ENCODE measurements around the gene CAPZB.
"Not testable (repeated sequence)": the region's sequence is repeated elsewhere in the genome, so short reads cannot be mapped to it uniquely, and the experiment has no call there.

The CAPZB gene

DNA sequence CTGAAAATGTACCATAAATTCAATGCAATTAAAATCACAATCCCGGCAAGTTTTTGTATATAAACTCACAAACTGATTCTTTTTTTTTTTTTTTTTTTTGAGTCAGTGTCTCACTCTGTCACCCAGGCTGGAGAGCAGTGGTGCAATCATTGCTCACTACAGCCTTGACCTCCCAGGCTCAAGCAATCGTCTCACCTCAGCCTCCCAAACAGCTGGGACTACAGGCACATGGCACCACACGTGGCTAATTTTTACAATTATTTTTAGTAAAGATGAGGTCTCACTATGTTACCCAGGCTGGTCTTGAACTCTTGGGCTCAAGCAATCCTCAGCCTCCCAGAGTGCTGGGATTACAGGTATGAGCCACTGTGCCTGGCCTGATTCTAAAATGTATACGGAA, 12.1 kb upstream of the CAPZB start:
- DNase-seq (ENCODE audit: low spot score), result not testable (repeated sequence)

DNA sequence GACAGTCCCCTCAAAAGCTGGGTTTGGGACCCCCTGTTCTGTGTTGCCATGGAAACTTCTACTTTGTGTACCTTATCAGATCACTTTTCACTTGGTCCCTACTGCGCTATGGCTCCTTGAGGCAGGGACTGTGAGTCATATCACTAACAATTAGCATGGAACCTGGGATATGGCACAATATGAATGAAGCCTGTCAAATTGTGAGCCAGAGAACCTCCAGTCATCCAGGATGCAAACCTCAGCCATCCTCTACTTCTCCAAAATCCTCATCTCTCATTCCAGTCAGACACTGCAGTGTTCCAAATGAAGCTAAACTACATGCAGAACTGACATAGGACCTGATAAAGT, 11.2 kb upstream of the CAPZB start:
- no peak for DNase-seq (ENCODE audit: low spot score)

DNA sequence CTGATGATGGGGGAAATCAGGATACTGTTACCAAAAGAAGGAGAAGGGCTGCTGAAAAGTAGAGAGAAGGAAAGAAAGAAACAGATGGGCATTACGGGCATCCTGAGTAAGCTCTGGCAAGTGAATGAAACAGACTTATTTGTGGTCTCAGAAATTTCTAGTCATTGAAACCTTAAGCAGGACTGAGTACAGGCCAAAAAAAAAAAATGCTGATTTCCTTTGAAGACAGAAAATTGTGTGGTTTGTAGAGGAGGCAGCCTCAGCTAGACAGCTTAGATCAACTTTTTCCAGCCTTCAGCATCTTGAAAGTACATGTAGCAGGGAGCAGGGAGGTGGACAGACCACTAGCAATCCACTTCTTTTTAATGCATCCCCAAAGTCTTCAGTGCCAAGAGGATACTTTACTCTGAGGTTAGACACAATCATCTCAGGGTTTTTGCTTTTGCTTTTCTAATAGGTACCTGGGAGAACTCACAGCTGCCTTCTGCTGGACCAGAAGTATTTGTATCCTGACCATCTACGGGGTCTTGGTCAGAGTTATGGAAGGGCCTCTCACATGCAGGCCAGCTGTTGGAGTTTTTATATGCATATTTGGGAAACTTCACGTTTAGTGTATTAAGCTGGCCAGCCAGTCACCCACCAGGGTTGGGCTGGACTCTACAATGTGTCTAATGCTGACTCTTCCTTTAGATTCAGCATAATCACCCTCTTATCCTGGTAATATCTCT, 10.6 kb upstream of the CAPZB start:
- DNase-seq (ENCODE audit: low spot score), result no peak

DNA sequence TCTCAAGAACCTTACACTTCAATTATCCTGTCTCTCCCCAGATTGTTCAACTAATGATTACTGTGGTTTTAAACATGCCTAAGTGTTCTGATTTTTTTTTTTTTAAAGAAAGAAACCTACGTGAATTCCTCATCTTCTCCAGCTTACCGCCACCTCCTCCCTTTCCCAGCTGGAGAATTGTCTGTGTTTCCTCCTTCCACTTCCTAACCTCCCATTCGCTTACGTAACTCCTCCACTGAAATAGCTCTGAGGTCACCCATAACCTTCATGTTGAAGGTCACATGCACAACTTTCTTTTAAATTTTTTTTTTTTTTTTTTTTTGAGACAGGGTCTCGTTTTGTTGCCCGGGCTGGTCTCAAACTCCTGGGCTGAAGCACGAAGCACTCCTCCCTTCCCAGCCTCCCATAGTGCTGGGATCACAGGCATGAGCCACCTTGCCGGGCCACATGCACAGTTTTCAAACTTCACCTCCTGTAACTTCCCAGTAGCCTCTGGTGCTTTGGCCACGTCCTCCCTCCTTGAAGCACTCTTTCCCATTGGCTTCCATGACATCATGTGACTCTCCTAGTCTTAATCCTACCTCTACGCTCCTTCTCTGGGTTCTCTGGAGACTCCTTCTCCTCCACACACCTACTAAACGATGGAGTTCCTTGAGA, 9.8 kb upstream of the CAPZB start:
- DNase-seq (ENCODE audit: low spot score), result no peak

DNA sequence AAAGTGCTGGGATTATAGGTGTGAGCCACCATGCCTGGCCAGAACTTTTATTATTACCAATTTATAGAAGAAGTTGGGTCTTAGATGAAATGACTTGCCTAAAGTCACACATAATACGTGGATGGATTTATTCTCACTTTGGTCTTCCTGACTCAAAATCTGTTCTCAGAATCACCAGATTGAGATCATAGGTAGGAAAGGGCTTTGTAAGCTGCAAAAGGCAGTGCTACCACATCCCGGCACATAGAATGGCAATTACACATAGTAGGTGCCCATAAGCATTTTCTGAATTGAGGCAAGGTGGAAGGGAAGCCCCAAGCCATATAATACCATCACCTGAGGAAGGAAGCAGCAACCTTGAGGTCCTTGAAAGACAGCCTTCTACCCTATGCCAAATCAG, 8.2 kb upstream of the CAPZB start:
- DNase-seq (ENCODE audit: low spot score), result no peak

DNA sequence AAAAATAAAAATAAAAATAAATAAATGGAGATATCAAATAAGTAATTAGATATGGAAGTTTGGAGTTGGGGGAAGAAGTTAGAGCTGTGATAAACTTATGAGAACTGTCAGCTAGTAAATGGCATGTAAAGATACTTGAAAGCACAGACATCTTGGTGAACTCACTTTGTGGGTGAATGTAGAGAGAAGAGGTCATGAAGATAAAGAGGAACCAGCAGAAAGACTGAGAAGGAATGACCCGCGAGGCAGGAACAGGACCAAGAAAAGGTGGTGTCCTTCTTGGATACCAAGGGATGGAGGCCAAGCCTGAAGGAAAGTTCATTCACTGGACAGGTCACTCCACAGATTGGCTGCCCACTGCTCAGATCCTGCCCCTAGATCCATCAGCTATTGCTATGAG, 4.7 kb upstream of the CAPZB start:
- no peak for DNase-seq (ENCODE audit: low spot score)

DNA sequence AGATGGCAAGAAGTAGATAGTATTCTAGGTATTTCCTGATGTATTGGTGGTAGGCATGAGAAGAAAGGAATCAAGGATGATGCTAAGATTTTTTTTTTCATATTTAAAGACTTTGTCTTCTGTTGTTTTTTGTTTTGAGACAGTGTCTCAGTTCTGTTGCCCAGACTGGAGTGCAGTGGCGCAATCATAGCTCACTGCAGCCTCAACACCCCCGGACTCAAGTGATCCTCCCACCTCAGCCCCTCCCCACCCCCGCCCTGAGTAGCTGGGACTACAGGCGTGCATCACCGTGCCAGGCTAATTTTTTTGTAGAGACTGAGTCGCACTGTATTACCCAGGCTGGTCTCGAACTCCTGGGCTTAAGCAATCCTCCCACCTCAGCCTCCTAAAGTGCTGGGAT, 2.8 kb upstream of the CAPZB start:
- DNase-seq (ENCODE audit: low spot score), result no peak

DNA sequence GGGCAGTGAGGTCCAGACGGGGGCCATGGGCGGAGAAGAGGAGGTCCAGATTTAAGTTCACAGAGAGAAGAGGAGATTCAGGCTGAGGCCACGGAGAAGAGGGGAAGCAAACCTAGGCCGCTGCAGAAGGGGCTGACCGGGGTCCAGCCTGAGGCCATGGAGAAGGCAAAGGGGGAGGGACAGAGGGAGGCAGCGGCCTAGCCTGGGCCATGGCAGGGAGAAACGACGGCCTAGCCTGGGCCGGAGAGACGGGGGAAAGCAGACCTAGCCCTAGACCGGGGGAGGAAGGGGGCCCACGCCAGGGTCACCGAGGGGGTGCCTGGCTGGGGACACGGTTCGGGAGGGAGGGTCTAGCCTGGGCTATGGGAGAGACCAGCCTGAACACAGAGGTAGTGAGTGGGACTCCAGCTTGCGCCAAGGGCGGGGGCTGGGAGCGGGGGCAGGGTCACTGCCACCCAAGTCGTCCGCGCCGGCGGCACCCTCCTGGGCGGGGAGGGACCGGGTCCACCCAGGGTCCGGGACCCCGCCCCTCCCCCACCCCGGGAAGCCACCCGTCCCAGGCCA, 459 bp downstream of the CAPZB start:
- peak; percentile 54 for DNase-seq (ENCODE audit: low spot score)

DNA sequence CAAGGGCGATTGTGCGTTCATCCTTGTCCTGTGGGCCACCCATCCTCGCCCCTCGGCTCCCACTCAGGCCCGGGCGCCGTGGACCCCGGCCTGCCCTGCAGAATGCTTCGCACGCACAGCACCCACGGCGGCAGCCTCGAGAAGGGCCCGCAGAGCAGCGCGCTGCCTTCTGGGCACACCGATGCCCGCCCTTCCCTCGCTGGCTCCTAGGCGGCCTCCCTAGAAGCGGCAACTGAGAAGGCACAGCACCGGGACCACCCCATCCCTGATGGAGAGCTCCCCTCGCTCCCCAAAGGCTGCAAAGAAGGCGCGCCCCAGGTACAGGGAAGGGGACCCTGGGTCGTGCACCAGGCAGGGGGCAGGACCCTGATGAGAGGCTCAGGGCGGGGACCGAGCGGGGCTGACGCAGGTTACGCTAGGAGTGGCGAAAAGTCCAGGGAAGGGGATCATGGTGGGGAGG, 971 bp downstream of the CAPZB start:
- peak; percentile 48 for DNase-seq (ENCODE audit: low spot score)

DNA sequence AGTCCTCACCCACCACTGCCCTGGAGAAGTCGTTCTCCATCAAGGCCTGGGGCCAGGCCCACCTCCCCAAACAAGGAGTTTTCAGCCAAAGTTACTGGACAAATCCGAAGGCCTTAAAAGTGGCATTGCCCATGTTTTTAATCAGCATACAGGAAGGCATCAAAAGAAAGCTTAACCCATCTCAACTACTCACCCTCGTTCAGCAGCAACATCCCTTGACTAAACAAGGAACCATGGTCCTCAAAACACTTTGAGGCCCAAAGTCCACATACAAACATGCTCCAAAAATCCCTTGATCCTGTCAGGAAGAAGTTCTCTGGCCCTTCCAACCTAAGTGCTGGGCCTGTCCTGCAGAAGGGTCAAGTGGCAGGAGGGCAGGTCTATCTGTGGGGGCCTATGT, 1.6 kb downstream of the CAPZB start:
- DNase-seq (ENCODE audit: low spot score), result no peak

DNA sequence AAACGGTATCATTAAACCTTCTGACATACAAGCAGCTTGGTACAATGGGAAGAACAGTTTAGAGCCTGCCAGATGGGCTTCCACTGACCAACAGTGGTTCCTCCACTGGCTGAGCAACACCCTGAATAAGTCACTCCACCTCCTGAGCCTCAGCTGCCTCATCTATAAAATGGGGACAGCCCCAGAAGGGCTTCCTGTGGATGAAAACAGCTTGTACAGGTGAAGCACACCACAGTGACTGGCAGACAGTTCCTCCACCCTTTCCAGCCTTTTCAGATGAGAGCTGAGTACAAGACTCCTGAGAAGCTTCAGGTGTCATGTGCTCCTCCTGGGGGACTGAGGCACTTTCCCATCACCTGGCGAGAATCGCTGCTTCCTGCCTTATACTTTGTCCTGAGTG, 2.1 kb downstream of the CAPZB start:
- no peak for DNase-seq (ENCODE audit: low spot score)

DNA sequence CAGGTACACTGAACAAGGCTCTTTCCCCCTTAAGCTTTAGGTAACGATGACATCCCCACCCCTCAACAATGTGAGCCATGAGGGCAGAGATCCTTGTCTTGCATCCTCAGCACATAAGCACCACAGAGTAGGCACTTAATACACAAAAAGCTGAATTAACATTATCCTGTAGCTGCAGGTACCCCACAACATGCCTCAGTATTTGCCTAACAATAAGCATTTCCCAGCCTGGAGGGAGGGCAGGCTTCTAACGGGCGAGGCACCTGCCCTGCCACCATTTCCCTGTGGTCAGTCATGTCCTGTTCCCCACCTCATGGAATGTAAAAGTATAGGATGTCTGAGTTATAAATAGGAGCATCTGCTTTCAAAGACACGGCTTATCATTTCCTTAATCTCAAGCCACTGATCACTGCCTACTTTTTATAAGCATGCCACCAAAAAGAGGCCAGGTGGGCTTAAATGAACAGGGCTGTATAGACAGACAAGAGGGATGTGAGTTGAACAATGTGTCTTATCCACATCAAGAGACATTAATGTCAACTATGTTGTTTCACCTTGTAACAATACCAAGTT, 3.4 kb downstream of the CAPZB start:
- DNase-seq (ENCODE audit: low spot score), result no peak

DNA sequence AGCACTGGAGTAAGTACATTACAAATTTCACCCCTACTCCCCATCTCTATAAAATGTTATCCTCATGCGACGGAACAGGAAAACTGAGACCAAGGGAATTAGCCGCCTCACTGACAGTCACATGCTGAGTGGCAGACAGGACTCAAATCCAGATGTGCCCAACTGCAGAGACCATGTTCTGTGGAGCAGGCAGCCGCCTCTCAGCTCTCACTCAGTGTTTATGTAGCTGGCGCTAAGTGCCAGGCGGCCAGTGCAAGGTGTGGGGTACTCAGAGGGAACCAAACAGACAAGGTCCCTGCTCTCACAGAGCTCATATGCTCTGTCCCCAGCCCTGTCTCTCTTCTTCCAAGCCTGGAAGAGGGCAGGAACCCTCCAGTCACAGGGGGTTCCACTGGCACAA, 5.1 kb downstream of the CAPZB start:
- no peak for DNase-seq (ENCODE audit: low spot score)

DNA sequence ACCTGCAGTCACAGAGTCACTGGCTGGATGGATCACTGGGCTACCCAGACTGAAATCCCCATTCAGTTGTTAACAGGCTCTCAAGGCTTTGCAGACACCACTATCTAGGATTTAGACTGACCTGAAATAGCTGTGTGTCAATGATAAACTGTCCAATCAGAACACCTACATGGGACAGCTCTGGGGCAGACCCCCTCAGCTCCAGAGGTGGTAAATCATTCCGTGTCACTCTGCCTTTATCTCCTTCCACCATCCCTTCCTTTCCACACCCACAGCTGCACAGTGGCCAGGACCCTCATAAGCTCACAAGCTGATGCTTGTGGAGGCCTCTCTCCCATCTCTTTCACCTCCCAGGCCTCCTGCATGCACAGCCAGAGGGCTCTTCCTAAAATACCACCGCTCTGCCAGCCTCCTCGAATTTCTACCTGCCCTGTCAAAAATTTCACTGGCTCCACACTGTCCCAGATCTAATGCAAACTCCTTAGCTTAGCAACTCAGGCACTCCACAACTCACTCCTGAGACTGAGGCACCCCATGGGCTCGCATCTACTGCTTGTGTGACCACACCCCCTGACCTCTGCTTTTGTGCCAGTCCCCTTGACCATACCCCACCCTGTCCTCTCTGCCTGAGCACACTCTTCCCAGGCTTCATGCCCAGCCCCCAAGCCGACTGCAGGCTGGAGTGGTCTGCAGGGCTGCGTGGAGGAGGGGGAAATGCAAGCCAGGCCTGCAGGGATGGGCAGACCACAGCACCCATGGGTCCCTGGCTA, 5.8 kb downstream of the CAPZB start:
- no peak for DNase-seq (ENCODE audit: low spot score)

DNA sequence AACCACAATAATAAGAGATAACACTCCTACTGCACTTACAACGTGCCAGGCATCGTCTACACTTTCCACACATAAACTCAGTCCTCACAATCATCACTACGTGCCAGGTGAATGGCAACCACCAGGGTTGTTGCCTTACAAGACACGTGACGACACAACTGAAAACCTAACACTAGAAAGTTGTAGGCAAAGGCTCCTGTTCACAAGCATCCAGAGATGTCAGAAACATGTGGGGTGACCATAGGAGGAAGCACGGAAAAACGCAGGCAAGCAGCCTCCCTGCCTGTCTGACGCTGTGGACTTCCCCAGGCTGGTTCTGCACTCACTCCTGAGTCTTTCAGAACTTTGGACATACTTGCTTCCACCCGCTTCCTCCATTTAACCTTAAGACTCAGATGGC, 7.0 kb downstream of the CAPZB start:
- DNase-seq (ENCODE audit: low spot score), result no peak

DNA sequence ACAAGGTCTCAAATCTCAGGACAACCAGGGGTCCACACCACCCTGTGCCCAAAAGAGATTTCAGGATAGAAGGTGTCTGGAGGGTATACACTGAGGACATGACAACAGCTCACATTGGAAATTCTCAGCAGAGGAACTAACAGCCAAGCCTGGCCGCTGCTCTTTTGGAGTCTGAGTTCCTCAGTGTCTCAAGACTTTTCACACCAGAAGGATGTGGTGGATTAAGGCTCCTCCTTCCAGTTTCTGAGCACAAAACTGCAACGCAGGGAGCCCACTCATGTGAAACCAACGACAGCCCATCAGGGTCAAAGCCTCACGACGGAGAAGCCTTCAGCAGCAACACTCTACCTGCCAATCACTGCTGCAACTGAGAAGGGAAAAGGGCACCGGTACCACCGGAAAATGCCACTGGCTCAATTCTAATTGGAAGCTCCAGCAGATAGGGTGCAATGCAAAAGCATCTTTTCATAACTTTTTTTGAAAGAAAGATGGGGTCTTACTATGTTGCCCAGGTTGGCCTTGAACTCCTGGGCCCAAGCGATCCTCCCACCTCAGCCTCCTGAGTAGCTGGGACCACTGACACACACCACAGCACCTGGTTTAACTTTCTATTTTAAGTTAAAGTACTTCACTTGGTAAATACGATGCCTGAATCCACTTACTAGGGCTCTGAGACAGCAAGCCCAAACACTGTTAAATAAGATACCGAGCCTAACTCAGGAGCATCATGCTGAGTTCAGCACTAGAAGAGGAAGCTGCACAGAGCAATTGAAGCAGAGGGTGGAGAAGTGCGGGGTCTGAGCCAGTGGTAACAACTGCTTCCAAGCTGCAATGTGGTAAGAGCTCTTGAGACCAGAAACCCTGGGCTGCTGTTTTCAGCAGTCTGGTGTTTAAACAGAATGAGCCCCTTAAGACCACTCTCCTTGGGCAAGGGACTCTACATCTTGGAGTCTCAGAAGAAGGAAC, 7.8 kb downstream of the CAPZB start:
- no peak for DNase-seq (ENCODE audit: low spot score)

DNA sequence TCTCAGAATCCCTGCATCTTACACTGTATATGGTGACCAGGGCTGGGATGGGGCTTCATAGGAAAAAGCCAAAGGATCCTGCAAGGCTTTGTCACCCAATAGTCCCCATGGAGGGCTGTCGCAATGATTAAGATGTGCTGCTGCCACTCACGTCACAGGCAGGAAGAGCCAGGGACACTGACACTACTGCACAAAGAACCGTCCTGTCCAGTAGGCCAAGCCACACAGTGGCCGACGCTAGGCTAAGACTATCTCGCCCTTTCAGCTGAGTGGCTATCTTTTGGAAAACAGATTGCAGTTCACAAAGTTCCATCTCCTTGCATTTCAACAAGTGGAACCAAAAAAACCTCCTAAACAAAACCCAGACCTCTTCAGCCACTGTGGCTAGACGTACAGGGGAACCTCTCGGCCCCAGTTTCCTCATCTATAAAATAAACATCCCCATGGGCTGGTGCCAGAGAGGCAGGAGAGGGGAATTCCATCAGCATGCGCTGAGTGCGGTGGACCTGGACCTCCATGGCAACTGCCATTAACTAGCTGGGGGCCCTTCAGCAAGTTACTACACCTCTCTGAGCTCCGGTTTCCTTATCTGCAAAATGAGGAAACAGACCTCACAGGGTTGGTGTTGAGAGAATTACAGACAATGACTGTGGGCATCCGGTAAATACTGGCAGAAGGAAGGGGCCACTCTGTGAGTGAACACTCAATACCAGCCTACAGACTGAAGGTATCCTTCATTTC, 8.7 kb downstream of the CAPZB start:
- DNase-seq (ENCODE audit: low spot score), result no peak

DNA sequence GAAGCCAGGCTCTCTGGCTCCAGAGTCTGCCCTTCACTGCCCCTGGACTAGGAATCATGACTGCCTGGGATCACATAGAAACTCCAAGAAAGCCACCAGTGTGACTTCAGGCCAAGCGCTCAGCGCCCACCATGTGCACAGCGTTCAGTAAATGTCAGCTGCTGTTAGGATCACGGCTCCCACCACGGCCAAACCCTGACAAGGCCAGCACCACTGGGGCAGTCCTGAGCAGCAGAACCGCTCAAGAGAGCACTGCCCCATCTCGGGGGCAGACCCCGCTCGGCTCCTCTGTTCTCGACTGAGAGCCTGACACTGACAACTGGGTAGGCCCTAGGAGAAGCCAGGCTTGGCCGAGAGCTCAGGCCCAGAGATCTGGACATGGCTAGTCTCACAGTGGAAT, 10.0 kb downstream of the CAPZB start:
- DNase-seq (ENCODE audit: low spot score), result no peak

DNA sequence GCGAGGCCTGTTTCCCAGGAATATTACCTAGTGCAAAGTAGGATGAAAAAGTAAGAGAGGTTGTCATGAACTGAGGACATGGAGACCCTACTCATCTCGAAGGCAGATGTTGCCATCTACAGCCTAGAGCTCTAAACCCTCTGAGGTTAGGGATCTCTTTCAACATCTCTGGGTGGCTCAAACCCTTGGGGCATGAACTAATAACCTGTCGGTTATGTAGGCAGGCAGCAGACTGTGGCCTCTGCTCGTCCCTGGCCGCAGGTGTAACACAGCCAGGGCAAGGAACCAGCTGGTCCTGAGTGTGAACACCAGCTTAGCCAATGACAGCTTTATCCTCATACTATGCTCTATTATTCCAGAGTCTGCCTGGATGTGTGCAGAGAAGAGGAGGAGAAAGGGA, 13.2 kb downstream of the CAPZB start:
- no peak for DNase-seq (ENCODE audit: low spot score)

DNA sequence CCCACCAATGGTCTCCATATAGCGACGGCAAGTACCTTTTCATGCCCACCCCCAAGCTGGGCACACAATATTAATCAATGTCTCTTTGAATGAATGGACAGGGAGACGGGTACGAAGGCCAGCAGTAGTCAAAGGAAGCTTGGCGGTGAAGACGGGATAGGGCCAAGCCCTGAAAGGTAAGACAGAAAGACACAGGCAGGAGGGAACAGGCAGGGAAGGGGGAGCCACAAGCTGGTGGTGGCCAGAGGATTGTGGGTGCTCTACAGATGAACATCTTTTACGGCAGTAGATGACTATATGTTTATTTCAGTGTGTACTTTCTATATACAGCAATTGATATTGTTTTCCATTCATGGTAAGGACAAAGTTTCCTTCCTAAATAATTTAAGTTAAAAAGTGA, 16.3 kb downstream of the CAPZB start:
- DNase-seq (ENCODE audit: low spot score), result no peak

Data from D341Med (cell line).